Renal cortex interstitium (tissue), 11 donors: ENCODE measurements around the gene VPS25. TPM values are rescaled to one million over a fixed set of nuclear protein-coding genes. Genes with fewer than 3 reads are reported as not detected.
A peak's percentile ranks its signal among the peaks of the same experiment; 100 is the strongest.

Experiments used
- DNase-seq, 11 donors: peaks; one replicate each; pipeline ENCODE4 v3.0.0-alpha.2; 2013; ENCODE audit warnings: low read depth in 9 of 11, low spot score in 4 of 11; ENCODE audit errors: extremely low read depth in 1 of 11
- polyA plus RNA-seq, 3 donors: library from polyadenylated mRNA; unstranded; fragments of 120-200 nt; gene quantifications; one replicate each; pipeline ENCODE4 v1.2.1, GENCODE V29; 2013; ENCODE audit not compliant: insufficient read length in 3 of 3

VPS25 gene
- polyA plus RNA-seq, 3 donors: 80.6 to 93.2 (median 86.2) TPM

DNA sequence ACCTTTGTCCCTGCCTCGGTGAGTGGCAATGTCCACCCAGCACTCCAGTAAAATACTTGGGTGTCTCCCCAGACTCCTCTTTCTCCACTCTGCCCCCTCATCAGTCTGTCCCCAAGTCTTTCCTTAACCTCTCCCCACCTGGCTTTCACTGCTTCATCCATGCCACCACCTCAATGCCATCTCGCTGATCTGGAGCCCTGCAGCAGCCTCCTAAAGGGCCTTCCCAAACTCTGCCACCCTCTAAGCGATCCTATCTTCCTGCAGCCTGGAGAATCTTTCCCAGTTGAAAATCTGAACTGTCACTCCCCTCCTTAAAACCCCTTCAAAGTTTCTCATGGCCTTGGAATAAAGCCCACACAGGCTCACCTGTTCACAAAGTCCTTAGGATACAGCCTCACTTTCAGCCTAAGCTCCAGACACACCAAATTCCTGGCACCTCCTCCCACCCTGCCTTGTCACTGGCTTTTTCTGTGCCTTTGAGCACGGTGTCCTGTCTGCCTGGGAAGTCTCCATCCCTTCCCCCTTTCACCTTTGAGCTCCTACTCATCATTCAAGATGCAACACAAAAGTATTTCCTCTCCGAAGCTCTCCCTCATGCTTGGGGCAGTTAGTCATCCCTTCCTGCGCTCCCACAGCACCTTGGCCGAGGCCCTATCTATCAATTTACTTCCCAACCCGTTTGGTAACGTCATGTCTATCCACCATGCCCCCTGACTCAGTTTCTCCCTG lies 10.0 kb downstream of the VPS25 start:
- DNase-seq: no peak

- no peak for DNase-seq
Measured at GRCh38 chr17:42783791-42784138, 10.5 kb downstream of the VPS25 start.

DNA sequence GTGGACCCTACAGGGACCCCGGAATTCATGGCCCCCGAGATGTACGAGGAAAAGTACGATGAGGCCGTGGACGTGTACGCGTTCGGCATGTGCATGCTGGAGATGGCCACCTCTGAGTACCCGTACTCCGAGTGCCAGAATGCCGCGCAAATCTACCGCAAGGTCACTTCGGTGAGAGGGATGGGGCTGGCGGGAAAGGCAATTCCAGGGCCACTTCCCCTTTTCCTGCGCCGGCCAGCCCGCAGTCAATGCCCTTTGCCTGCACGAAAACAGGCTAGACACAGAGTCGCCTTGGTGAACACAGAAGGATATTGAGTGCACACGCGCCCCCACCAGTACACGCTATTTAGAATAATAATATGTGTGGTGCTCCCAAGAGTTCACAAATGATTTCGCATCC lies 11.2 kb downstream of the VPS25 start:
- DNase-seq: no peak

DNA sequence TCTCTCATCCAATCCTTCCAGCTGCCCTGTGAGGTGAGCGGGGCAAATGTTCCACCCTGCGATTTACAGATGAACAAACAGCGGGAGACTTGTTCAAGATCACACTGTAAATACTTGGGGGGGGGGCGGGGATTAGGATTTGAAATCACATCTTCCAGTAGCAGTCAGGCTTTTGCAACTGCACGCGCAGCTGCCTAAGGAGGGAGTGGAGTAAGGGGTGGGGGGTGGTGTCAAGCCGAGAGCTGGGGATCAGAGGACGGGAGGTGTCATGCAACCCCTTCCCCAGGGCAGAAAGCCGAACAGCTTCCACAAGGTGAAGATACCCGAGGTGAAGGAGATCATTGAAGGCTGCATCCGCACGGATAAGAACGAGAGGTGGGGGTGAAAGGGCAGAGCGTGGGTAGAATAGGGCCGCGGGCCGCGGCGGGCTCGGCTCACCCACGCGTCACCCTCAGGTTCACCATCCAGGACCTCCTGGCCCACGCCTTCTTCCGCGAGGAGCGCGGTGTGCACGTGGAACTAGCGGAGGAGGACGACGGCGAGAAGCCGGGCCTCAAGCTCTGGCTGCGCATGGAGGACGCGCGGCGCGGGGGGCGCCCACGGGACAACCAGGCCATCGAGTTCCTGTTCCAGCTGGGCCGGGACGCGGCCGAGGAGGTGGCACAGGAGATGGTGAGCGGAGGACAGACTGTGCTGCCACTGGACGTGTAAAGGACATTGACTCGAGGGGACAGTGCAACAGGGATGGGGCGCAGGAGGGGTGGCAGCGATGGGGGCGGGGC lies 11.8 kb downstream of the VPS25 start:
- DNase-seq: no peak

DNA sequence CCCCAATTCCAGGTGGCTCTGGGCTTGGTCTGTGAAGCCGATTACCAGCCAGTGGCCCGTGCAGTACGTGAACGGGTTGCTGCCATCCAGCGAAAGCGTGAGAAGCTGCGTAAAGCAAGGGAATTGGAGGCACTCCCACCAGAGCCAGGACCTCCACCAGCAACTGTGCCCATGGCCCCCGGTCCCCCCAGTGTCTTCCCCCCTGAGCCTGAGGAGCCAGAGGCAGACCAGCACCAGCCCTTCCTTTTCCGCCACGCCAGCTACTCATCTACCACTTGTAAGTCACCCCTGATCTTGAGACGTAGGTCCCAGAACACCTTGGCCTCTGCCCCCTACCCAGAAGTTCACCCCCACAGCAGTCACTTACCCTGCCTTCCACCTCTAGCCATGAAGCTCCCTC lies 14.0 kb downstream of the VPS25 start:
- no peak for DNase-seq

- no peak for DNase-seq
Measured at GRCh38 chr17:42791948-42792347, 18.7 kb downstream of the VPS25 start.

- no peak for DNase-seq
Measured at GRCh38 chr17:42792545-42792944, 19.3 kb downstream of the VPS25 start.

DNA sequence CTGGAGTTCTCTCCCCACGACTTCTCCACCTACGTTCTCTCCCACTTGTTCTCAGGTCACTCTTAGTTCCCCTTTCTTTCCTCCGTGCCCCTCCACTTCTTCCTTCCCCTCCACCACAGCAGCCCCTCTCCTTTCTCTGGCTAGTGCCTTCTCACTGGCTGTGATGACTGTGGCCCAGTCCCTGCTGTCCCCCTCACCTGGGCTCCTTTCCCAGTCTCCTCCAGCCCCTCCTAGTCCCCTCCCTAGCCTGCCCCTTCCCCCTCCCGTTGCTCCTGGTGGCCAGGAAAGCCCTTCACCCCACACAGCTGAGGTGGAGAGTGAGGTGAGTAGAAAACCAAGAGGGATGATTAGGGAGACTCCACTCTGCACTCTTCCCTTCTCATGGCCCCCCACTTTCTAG lies 21.8 kb downstream of the VPS25 start:
- no peak for DNase-seq

DNA sequence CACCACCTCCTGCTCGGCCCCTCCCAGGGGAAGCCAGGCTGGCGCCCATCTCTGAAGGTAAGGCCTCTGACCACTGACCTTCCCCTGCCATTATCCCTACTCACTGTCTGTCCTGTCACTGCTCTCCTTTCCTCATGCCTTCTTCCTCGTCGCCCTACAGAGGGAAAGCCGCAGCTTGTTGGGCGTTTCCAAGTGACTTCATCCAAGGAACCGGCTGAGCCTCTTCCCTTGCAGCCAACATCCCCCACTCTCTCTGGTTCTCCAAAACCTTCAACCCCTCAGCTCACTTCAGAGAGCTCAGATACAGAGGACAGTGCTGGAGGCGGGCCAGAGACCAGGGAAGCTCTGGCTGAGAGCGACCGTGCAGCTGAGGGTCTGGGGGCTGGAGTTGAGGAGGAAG lies 22.2 kb downstream of the VPS25 start:
- no peak for DNase-seq

DNA sequence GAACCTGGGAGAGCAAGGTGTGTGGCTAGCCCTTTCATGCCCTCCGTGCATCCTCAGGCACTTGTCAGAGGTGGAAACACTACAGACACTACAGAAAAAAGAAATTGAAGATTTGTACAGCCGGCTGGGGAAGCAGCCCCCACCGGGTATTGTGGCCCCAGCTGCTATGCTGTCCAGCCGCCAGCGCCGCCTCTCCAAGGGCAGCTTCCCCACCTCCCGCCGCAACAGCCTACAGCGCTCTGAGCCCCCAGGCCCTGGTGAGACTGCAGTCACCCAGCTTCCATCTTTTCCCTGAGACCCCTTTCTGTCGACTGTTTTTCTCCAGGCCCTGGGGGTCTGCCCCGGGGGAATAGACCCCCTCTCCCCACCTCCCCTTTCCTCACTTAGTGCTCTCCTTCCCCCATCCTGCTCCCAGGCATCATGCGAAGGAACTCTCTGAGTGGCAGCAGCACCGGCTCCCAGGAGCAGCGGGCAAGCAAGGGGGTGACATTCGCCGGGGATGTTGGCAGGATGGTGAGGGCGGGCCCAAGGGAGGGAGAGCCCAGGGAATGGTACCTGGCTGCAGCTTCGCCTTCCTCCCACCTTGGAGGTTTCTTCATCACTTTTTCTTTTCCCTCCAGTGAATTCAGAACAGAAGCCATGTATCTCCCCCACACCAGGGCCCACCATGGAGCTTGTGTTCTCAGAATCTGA lies 23.0 kb downstream of the VPS25 start:
- DNase-seq: no peak

DNA sequence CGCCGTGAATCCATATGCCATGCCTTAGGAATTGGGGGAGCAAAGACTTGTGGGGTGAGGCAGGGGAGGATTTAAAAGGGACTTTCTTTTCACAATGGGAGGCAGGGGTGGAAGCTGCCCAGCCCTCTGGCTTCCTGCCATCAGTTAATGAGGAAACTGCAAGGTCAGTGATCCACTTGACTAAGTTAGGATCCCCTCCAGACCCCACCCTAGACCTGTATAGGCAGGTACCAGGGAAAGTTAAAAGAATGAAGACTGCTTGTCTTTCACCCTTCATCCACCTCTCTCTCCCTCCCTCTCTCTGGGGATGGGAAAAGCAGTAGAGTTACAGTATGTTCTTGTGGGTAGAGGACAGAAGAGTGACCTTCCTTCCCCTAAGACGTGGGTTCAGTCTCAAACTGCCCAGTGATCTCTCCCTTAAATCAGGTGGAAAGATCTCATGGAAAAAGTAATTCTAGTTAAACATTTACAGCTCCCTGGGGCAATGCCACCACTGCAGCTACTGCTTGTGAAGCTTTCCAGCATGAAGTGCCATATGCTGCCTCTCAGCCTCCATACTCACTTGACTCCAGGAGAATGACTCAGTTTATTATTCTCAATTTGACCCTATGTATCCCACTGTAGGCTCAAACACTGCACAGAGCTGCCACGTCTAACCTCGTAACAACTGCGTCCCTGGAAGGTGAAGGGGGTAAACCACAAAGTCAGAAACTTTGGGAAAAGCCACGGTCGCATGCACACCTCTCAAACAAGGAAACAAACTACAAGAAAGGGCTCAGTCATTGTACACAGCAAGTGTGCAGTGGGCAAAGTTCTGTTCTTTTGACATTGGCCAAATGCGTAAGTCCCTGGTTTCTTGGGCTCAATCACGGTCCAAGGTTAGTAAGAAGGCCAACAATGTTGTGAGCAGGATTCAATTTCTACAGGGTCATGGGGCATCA lies 24.1 kb downstream of the VPS25 start:
- peak in 3 of 11 donors; percentile 63 to 68 (median 65) for DNase-seq

- DNase-seq: no peak
Measured at GRCh38 chr17:42798011-42798382, 24.7 kb downstream of the VPS25 start.

- peak; percentile 63 to 84 (median 75) for DNase-seq
Measured at GRCh38 chr17:42798383-42799380, 25.4 kb downstream of the VPS25 start, which contains the start of the genes CNTD1 and COA3. Gene CNTD1 (plus strand): TSS chr17:42798861. CDS start chr17:42799068, 207 bp downstream. Gene COA3 (minus strand): TSS chr17:42798704. CDS start chr17:42798681, 23 bp downstream.

DNA sequence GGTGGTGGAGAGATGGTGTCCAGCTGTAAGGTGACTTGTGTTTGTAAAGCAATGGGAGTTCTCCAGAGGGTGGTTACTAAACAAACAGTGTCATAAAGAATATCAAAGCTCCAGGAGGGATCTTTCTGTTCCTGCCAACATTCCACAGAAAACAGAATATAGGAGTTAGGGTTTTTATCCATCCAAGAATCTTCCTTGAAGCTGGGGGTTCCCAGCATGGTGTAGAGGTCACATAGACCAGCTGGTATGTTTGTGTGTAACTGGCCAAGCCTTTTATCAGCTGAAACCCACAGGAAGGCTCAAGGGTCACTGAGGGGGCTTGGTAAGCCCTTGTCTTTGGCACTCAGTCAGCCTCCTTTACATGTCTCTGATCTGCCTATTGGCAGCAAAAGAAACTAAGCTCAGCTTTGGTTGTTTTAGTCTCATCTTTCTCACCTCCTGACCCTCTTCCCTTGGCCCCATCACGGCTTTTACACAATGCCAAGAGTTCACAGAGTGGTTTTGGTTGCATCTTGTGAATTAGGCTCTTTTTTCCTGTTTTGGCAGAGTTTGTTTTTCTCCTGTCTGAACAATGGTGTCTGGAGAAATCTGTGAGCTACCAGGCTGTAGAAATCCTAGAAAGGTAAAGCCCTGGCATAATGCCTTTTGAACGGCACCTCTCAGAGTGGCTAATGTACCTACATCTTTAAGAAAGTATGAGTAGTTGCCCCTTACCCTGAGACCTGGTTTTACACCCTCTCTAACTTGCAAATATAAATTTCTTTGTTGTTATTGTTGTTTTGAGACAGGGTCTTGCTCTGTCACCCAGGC lies 30.0 kb downstream of the VPS25 start:
- DNase-seq: no peak

DNA sequence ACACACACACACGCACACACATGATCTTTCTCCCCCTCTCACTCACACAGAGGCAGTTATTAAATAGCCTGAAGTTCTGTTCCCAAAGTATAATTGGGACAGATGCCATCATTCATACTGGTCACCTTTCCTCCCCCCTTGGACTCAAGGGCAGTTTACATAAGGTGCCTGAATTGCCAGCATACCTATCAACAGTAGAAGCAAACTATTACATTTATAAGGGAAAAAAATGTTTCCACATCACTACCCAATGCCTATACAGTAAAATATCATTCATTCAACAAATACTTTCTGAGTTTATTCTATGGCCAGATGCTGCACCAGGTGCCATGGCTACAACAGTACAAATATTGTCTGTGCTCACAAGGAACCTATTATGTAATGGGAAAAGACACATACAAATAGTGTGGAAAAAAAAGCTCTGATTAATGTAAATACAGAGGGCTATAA lies 31.7 kb downstream of the VPS25 start:
- no peak for DNase-seq

- DNase-seq: no peak
Measured at GRCh38 chr17:42806249-42806648, 33.0 kb downstream of the VPS25 start.

GRCh38 chr17:42809250-42809649 lies 36.0 kb downstream of the VPS25 start:
- no peak for DNase-seq
